Mucosa of gallbladder (tissue), 1 donor: Measurements from ENCODE around the gene GULP1. TPM values are rescaled to one million over a fixed set of nuclear protein-coding genes. Genes with fewer than 3 reads are reported as not detected.
"Not testable (repeated sequence)": the region's sequence is repeated elsewhere in the genome, so short reads cannot be mapped to it uniquely, and the experiment has no call there.

Experiments
- DNase-seq: peaks from one replicate; pipeline ENCODE4 v3.0.0-alpha.2; 2020; ENCODE audit warnings: low spot score
- total RNA-seq: library from RNA; stranded (reverse); gene quantifications from one replicate; pipeline ENCODE4 v1.2.1, GENCODE V29; 2021
- donor health status: DM: no; HTN: no; CAD: no.

GULP1 gene, protein sequence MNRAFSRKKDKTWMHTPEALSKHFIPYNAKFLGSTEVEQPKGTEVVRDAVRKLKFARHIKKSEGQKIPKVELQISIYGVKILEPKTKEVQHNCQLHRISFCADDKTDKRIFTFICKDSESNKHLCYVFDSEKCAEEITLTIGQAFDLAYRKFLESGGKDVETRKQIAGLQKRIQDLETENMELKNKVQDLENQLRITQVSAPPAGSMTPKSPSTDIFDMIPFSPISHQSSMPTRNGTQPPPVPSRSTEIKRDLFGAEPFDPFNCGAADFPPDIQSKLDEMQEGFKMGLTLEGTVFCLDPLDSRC
- 53.4 TPM for total RNA-seq

GRCh38 chr2:188291617-188292347 lies at the start of gene GULP1:
GULP1 (plus strand) TSS chr2:188291874; CDS start chr2:188477703, 185,829 bp downstream.
- DNase-seq = peak; percentile 68

DNA sequence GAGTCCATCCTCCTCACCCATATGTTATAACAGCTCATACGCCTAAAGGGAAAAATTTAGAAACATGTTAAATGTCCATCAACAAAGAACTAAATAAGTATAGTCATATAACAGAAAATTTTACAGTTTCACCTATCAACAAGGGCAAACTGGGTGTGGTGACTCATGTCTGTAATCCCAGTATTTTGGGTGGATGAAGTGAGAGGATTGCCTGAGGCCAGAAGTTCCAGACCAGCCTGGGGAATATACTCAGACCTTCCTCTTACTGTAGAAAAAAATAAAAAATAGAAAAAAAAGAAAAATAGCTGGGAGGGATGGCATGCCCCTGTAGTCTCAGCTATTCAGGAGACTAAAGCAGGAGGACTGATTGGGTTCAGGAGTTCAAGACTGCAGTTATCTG lies 48.3 kb upstream of the GULP1 start:
- no peak for DNase-seq

DNA sequence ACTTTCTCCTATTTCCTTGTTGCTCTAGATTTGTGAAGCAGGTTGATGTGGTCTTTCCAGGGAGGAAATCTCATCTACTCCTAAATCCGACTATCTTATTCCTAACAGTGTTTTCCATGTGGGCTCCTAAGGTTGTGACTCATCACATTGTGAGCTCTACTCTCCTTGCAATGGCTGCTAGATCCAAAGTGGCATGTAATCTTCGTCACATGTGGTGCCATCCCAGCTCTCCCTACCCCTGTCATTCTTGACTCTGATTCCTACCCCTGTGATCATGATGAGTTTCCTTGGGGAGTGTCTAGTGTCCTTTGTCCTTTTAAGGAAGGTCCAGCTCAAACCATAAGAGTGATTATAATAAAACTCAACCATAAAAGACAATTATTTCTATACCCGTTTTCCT lies 47.3 kb upstream of the GULP1 start:
- DNase-seq = no peak

DNA sequence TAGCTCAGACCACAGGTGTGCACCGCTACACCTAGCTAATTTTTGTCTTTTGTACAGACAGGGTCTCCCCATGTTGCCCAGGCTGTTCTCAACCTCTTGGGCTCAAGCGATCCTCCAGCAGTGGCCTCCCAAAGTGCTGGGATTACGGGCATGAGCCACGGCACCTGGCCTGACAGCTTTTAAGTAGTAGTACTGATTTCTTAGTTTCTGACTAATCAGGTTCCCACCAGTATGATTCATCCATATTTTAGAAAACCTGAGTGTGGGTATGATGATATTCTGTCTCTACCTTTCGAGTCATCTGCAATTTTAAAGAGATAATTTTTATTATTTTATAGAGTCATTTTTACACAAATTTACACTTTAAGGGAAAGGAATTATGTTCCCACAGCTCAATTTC lies 46.4 kb upstream of the GULP1 start:
- DNase-seq = no peak

- DNase-seq = no peak
Measured at GRCh38 chr2:188248513-188248912, 43.2 kb upstream of the GULP1 start.

- DNase-seq = no peak
Measured at GRCh38 chr2:188251034-188251433, 40.6 kb upstream of the GULP1 start.

DNA sequence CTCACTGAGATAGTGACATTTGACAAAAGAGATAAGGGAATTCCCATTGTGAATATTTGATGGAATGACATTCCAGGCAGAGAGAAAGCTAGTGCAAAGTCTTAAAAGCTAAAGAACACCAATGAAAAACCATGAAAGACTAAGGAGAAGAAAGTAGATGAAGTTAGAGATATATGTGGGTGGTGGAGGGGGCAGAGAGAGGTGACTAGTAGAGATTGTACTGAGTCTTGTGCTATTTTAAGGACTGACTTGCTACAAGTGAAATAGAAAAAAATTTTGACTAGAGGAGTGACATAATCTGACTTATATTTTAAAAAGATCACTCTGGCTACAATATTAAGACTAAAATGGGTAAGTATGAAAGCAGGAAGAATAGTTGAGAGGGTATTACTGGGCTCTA lies 35.3 kb upstream of the GULP1 start:
- DNase-seq = no peak

DNA sequence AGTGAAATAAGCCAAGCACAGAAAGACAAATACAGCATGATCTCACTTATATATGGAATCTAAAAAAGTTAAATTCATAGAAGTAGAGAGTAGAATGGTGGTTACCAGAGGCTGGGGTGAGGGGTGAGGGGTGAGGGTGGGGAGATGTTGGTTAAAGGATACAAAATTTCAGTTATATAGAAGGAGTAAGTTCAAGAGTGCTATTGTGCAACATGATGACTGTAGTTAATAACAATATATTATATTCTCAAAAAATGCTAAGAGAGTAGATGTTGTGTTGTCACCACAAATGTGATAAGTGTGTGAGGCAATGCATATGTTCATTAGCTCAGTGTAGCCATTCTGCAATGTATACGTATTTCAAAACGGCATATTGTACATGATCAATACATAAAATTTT lies 26.4 kb upstream of the GULP1 start:
- no peak for DNase-seq

DNA sequence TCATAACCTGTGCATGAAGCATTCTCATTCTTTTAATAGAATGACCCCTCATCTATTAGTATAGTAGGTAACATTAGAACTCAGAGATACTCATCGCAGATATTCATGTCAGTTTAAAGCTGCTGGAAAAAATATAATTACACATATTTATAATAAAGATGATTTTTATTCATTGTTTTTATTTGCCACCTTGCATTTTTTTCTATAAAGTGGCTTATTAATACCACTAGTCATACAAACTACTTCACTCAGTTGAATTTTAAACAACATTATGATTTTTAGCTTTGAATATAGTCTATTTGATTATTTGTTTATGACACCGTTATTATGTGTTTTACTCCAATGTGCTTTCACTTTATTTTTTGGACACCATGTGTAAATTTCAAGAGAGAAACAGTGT lies 23.9 kb upstream of the GULP1 start:
- no peak for DNase-seq

DNA sequence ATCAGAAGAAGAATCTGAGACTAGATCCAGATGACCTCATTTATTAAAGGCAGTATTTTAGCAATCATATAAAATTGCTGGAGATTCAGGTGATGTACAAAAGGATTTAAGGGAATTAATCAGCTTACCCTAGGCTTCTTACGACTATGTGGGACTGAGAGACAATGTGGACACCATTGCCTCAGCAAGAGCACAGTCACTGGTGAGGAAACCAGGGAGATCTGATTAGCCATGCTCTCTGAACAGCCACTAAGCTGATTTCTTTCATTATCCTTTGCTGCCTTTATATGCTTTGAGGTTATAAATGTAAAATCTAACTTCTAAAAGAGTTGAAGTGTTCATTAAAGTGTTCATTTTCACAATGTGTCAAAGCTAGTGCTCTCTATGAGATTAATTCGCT lies 22.7 kb upstream of the GULP1 start:
- no peak for DNase-seq

DNA sequence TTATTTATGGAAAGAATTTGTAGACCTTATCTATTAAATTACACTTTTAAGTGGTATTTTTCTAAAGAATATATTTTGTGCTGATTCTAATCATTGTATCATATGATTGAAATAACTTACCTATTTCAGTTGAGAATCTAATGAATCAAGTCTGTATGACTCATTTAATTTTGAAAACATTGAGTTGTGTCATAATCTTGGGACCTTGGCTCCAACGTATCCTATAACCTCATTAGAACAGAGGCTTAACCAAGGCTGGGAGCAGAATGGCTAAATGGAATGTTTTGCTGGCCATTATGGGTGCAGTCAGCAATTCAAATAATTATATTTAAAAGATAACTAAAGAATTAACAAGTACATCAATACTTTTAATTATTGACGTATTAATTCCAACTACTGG lies 19.6 kb upstream of the GULP1 start:
- DNase-seq = no peak

GRCh38 chr2:188274274-188274673 lies 17.4 kb upstream of the GULP1 start:
- DNase-seq = no peak

DNA sequence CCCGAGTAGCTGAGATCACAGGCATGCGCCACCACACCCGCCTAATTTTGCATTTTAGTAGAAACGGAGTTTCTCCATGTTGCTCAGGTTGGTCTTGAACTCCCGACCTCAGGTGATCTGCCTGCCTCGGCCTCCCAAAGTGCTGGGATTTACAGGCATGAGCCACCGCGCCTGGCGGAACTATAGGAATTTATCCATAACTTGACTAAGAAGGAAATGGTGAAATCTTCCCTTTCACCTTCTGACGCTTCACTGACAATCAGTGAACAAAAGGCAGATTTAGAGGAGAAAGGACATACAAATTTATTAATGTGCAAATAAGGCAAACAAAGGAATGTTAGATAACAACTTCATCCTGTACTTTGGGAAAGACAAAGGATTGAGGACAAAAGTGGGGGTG lies 15.4 kb upstream of the GULP1 start:
- no peak for DNase-seq

DNA sequence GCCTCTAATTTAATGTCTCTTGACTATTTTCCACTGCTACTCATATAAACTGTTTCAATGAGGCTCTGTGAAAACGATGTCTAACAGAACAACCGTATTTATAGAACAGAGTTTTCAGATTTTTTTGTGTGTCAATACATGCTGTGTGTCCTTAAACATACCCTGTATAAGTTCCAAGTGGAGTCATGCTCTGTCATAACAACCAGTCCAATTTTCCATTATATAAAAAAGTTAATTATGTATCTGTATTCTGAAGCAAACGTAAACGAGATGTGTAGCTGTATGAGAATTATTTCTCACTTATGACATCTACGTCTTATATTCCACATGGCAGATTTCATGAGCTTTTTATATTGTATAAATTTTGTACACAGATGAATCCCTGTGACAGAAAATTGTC lies 13.9 kb upstream of the GULP1 start:
- DNase-seq = no peak

DNA sequence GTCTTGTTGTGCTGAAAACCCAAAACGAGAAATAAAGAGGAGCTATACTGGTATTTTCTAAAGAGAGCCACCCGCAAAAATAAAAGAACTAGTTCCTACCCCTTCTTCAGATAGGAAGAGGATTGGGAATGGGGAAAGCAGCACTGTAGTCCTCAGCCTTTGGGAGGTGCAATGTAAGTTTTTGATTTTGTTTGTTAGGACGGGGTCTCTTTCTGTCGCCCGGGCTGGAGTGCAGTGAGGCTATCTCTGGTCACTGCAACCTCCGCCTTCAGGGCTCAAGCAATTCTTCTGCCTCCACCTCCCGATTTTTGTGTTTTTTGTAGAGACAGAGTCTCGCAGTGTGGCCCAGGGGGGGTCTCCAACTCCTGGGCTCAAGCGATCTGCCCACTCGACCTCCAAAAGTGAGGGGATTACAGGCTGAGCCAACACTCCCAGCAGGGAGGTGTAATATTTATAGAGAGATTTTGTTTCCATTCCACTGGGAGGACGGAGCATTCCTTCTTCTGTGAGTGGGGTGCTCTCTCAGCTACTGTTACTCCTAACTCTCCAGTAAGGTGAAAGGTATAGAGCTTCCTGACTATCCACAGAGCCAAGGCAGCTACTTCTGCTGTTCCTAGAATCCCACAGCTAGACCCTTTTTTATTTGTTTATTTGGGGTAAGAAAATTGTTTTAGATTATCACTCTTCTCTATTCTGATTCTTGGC lies 13.1 kb upstream of the GULP1 start:
- no peak for DNase-seq

- no peak for DNase-seq
Measured at GRCh38 chr2:188279093-188279445, 12.6 kb upstream of the GULP1 start.

DNA sequence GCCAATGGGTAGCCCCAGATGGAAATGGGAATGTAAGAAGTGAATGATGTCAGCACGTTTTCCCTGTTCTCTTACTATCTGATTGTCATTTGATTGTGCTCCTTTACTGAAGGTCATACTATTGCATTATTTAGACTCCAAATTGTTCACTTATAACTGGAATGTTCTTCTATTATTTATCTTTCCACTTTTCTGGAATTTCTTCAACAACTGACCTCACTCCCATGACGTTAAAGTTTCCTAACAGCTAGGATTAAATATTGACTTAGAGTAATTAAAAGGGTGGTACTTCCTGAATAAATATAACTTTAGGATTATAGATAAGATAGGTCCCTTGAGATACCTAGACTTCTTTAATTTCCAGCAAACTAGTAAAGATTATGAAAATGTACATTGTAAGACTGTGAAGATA lies 10.9 kb upstream of the GULP1 start:
- no peak for DNase-seq

DNA sequence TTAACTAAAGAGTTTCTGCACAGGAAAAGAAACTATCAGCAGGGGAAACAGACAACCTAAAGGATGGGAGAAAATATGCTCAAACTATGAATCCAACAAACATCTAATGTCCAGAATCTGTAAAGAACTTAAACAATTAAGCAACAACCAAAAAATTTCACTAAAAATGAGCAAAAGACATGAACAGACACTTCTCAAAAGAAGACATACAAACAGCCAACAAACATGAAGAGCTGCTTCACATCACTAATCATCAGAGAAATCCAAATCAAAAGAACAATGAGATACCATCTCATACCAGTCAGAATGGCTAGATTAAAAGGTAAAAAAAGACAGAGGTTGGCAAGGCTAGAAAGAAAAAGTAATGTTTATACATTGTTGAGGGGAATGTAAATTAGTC lies 8.8 kb upstream of the GULP1 start:
- no peak for DNase-seq

- not testable (repeated sequence) for DNase-seq
Measured at GRCh38 chr2:188284251-188284650, 7.4 kb upstream of the GULP1 start.

DNA sequence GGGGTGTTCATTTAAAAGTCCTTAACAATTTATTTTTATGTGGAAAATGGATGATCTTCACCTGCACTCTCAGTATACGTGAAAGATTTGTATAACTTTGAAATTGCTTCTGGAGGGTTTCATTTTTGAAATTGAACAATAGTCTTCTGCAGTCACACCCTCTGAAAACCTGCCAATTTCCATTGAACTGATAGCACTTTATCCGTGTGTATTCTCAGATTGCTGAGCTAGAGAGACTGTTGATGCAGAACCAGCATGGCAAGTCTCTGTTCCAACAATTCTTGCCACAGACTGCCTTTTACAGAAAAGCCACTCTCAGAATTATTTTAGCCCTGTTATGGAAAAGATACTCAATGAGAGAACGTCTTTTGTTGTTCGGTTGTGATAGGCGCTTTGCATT lies 6.6 kb upstream of the GULP1 start:
- DNase-seq = peak; percentile 31

DNA sequence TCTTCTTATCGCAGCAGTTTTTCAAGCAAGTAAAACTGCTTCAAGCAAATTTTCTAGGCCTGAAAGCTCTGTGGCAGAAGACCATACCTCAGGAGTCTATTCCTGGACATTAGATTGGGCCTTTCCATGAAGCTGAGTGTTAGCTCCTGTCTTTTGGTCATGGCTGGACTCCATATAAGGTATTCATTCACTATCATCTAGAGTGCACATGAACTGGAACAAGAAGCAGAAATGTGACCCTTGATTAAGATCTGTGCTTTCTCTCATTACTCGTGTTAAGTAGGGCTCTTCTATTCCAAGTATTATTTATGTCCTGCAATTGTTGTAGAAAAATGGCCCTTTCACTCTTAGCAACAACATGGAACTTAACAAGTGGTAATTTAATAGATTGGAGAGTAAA lies 5.9 kb upstream of the GULP1 start:
- DNase-seq = no peak

DNA sequence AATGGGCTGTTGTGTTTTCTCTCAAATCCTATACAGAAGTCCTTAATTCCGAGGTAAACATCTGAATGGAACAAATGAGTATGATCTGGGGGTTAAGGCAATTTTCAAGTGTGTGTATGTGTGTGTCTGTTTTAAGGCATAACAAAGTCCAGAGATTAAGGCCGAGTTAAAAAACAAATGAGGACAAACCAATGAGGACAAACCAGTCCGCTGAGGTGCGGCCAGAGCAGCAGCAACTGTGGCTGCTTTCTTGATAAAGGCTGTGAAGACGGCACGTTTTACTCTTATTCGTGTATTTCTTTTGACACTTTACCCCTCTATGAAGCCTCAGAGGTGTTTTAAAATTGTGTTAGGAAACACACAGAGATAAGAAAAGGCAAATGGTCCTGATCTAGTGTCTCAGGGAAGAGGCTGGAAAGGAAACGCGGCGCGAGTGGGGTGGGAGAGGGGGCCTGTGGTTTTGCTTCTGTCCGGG lies 495 bp upstream of the GULP1 start:
- peak; percentile 26 for DNase-seq
